ENCODE data around the gene B4GALT5. TPM values are rescaled to one million over a fixed set of nuclear protein-coding genes. Genes with fewer than 3 reads are reported as not detected.

The B4GALT5 gene
- total and polyA plus RNA-seq, 10 donors = 3.9 to 79.0 (median 52.3) TPM

- DNase-seq = no peak
- no peak for TF ChIP-seq POLR2A (IDR thresholded peaks at IDR 0.05)
- TF ChIP-seq POLR2AphosphoS5 (IDR thresholded peaks at IDR 0.05) = no peak
- H3K9me3 ChIP-seq = no peaks in the 10 kb centered on the region
- H3K4me3 ChIP-seq = no peak overlapping the region
- H3K27me3 ChIP-seq (replicated peaks in 1 of 7) = no peaks in the 10 kb centered on the region
- intact Hi-C loops (cut with DNase I; ENCODE audit: low total_unique reads) = no loop called here
- H3K27ac ChIP-seq = no peak overlapping the region
- no peaks in the 10 kb centered on the region for H3K36me3 ChIP-seq
- peaks cover 0 to 15% (median 5%) of the 10 kb centered on the region in 6 donors for H3K4me1 ChIP-seq
- WGBS, 5 donors = 87 to 93% (median 92%) methylated on average over 7 of the region's 7 CpGs
These were observed 45.7 kb upstream of the B4GALT5 start for GRCh38 chr20:49759266-49759950.

GRCh38 chr20:49758781-49759180 lies 45.1 kb upstream of the B4GALT5 start:
- Histone ChIP-seq H3K9me3 (no peaks in the 10 kb centered on the region), H3K27ac (no peak overlapping the region), H3K4me1 (peaks cover 0 to 12% (median 2%) of the 10 kb centered on the region in 6 donors), H3K4me3 (no peak overlapping the region), H3K27me3 (replicated peaks in 1 of 7) (no peaks in the 10 kb centered on the region), H3K36me3 (no peaks in the 10 kb centered on the region)
- no peak for TF ChIP-seq POLR2AphosphoS5 (IDR thresholded peaks at IDR 0.05)
- no peak for TF ChIP-seq POLR2A (IDR thresholded peaks at IDR 0.05)
- no peak for TF ChIP-seq CTCF (IDR thresholded peaks at IDR 0.05 in 8 of 11, conservative IDR thresholded peaks at IDR 0.05 in 3 of 11)
- WGBS, 5 donors = 78 to 91% (median 89%) methylated on average over 6 of the region's 6 CpGs
- DNase-seq = no peak
- intact Hi-C loops (cut with DNase I; ENCODE audit: low total_unique reads) = no loop called here

- no peaks in the 10 kb centered on the region for H3K36me3 ChIP-seq
- WGBS, 5 donors = 95 to 97% (median 95%) methylated on average over 4 of the region's 4 CpGs
- DNase-seq = no peak
- no peaks in the 10 kb centered on the region for H3K27me3 ChIP-seq (replicated peaks in 1 of 7)
- no peaks in the 10 kb centered on the region for H3K9me3 ChIP-seq
- no peak overlapping the region for H3K27ac ChIP-seq
- peaks cover 0 to 10% (median 2%) of the 10 kb centered on the region in 6 donors for H3K4me1 ChIP-seq
- no peak overlapping the region for H3K4me3 ChIP-seq
- TF ChIP-seq POLR2A (IDR thresholded peaks at IDR 0.05) (no peak), CTCF (IDR thresholded peaks at IDR 0.05 in 8 of 11, conservative IDR thresholded peaks at IDR 0.05 in 3 of 11) (no peak), POLR2AphosphoS5 (IDR thresholded peaks at IDR 0.05) (no peak)
- intact Hi-C loops (cut with DNase I; ENCODE audit: low total_unique reads) = no loop called here
These were observed 43.9 kb upstream of the B4GALT5 start for GRCh38 chr20:49757597-49757996.

DNA sequence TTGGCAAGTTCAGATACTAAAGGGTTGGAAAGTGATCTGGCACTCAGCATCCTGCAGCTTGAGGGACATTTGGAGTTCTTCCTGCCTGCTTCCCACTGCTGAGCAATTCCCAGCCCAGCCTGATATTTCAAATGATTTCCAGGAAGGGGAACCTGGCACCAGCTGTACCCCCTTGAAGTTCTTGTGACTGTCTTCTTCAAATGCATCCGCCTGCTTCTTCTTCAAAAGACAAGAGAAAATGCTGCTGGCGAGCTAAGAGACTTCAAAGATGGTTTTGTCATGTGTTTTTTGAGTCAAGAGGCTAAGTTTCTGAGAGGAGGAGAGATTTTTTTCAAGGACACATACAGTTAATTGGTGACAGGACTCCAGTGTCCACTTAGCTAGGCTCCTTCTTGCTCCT lies 42.6 kb upstream of the B4GALT5 start:
- TF ChIP-seq CTCF (IDR thresholded peaks at IDR 0.05 in 8 of 11, conservative IDR thresholded peaks at IDR 0.05 in 3 of 11) = no peak
- TF ChIP-seq POLR2AphosphoS5 (IDR thresholded peaks at IDR 0.05) = no peak
- TF ChIP-seq POLR2A (IDR thresholded peaks at IDR 0.05) = no peak
- DNase-seq = no peak
- H3K4me1 ChIP-seq = peaks cover 0 to 13% (median 4%) of the 10 kb centered on the region in 6 donors
- intact Hi-C loops (cut with DNase I; ENCODE audit: low total_unique reads) = no loop called here
- WGBS, 5 donors = 54 to 64% (median 59%) methylated on average over 2 of the region's 2 CpGs
- no peaks in the 10 kb centered on the region for H3K9me3 ChIP-seq
- no peak overlapping the region for H3K4me3 ChIP-seq
- H3K36me3 ChIP-seq = no peaks in the 10 kb centered on the region
- no peaks in the 10 kb centered on the region for H3K27me3 ChIP-seq (replicated peaks in 1 of 7)
- H3K27ac ChIP-seq = peak overlapping the region in 7 of 8 donors; percentile 26 to 55 (median 43)

All from spleen (tissue), 11 donors.